ENCODE measurements around the gene PMPCB. TPM values are rescaled to one million over a fixed set of nuclear protein-coding genes. Genes with fewer than 3 reads are reported as not detected.
"Not testable (repeated sequence)": the region's sequence is repeated elsewhere in the genome, so short reads cannot be mapped to it uniquely, and the experiment has no call there.

The PMPCB gene
- total and polyA plus RNA-seq, 2 donors (not counting 3 experiments of a cell fraction or from before 2014, with no cell fraction given): 30.0 to 36.8 TPM

DNA sequence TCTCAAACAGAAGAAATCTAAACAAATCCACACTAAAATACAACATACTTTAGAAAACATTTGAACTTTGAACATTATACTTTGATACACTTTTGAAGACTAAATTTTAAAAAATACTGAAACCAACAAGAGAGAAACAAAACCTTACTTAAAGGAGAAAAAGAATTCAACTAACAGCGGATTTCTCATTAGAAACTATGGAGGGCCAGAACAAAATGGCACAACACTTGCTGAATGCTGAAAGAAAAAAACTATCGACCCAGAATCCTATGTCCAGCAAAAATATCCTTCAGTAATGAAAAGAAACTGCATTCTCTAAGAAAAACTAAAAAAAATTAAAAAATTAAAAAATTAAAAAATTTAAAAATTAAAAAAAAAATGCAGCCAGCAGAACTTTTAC lies 33.2 kb upstream of the PMPCB start:
- H3K79me2 ChIP-seq (ENCODE audit: control insufficient read depth, insufficient read depth, low read length); CTCF ChIA-PET; H3K9ac ChIP-seq (replicated peaks; ENCODE audit: extremely low read depth, insufficient read depth, low read length); H3K36me3 ChIP-seq (ENCODE audit: control insufficient read depth in 2 of 2, extremely low read depth in 1 of 2, insufficient read depth in 2 of 2, low read length in 2 of 2); DNase-seq (ENCODE audit: low read depth, low spot score); H3K27ac ChIP-seq (ENCODE audit: insufficient read depth, low read depth, low read length); H3K9me3 ChIP-seq (replicated peaks; ENCODE audit: control insufficient read depth, insufficient read depth, low read length); H3K4me3 ChIP-seq (replicated peaks in 1 of 3; ENCODE audit: insufficient read depth in 1 of 3, low read depth in 1 of 3, low read length in 3 of 3); H3K4me1 ChIP-seq (ENCODE audit: control insufficient read depth, extremely low read depth, insufficient read depth, low read length); FAIRE-seq; H4K20me1 ChIP-seq (replicated peaks; ENCODE audit: control insufficient read depth, extremely low read depth, insufficient read depth, low read length); POLR2A ChIA-PET; H3K4me2 ChIP-seq (ENCODE audit: insufficient read depth, low read length); H3K27me3 ChIP-seq (ENCODE audit: control insufficient read depth in 2 of 2, insufficient read depth in 2 of 2, low read length in 2 of 2); H2AFZ ChIP-seq (ENCODE audit: low read depth, low read length); intact Hi-C loops (cut with micrococcal nuclease); BruUV-seq (replicated peaks); dilution Hi-C loops (cut with MboI; ENCODE audit: extremely low pct_ligation_motif_present, low sequenced_read_pairs); H3K9me1 ChIP-seq (replicated peaks; ENCODE audit: control insufficient read depth, extremely low read depth, insufficient read depth, low read length): not testable (repeated sequence)

DNA sequence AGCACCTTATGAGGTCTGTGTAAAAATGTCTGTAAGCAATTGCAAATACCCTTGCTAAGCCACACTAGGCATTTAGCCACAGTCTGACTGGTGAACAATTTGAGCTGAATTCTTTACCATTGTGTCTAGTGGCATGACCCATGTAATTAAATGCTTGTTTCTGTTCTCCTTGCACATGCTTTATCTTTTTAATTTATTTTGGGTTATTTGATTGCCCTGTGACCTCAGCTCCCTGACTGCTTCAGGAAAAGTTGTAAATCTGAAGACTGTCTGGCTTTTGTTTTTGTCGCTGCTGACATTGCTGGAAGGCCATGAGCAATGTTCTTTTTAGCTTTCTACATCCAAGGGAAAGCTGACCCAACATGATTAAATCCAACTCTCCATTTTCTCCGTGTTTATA lies 31.0 kb upstream of the PMPCB start:
- intact Hi-C loops (cut with micrococcal nuclease); dilution Hi-C loops (cut with MboI; ENCODE audit: extremely low pct_ligation_motif_present, low sequenced_read_pairs); H4K20me1 ChIP-seq (replicated peaks; ENCODE audit: control insufficient read depth, extremely low read depth, insufficient read depth, low read length): not testable (repeated sequence)

DNA sequence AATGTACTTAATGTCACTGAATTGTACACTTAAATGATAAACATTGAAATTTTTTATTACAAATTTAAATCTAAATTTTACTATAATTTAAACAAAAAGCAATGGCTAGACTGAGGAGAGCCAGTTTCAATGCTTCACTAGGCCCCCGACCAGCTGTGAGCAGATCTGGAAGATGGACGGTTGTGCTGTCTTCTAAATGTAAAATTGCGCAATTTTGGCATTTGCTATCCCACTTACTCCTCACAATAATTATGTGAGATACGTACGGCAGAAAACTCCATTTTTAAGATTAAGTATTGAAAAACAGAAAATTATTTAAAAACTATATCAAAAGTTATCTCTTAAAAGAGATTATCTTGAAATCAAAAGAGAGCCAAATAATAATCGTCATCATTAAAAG lies 23.9 kb upstream of the PMPCB start:
- H3K9ac ChIP-seq (replicated peaks; ENCODE audit: extremely low read depth, insufficient read depth, low read length); BruUV-seq (replicated peaks); POLR2A ChIA-PET; H3K9me1 ChIP-seq (replicated peaks; ENCODE audit: control insufficient read depth, extremely low read depth, insufficient read depth, low read length); H3K4me1 ChIP-seq (ENCODE audit: control insufficient read depth, extremely low read depth, insufficient read depth, low read length); H3K9me3 ChIP-seq (replicated peaks; ENCODE audit: control insufficient read depth, insufficient read depth, low read length); H3K27ac ChIP-seq (ENCODE audit: insufficient read depth, low read depth, low read length); intact Hi-C loops (cut with micrococcal nuclease); H3K4me3 ChIP-seq (replicated peaks in 1 of 3; ENCODE audit: insufficient read depth in 1 of 3, low read depth in 1 of 3, low read length in 3 of 3); DNase-seq (ENCODE audit: low read depth, low spot score); CTCF ChIA-PET; H3K27me3 ChIP-seq (ENCODE audit: control insufficient read depth in 2 of 2, insufficient read depth in 2 of 2, low read length in 2 of 2); FAIRE-seq; H4K20me1 ChIP-seq (replicated peaks; ENCODE audit: control insufficient read depth, extremely low read depth, insufficient read depth, low read length); H3K79me2 ChIP-seq (ENCODE audit: control insufficient read depth, insufficient read depth, low read length); H3K4me2 ChIP-seq (ENCODE audit: insufficient read depth, low read length); H3K36me3 ChIP-seq (ENCODE audit: control insufficient read depth in 2 of 2, extremely low read depth in 1 of 2, insufficient read depth in 2 of 2, low read length in 2 of 2); H2AFZ ChIP-seq (ENCODE audit: low read depth, low read length); dilution Hi-C loops (cut with MboI; ENCODE audit: extremely low pct_ligation_motif_present, low sequenced_read_pairs): not testable (repeated sequence)

More for the DNA sequence above, 31.0 kb upstream of the PMPCB start:
- H3K27me3 ChIP-seq (ENCODE audit: control insufficient read depth in 2 of 2, insufficient read depth in 2 of 2, low read length in 2 of 2); H3K79me2 ChIP-seq (ENCODE audit: control insufficient read depth, insufficient read depth, low read length); H3K4me2 ChIP-seq (ENCODE audit: insufficient read depth, low read length); H3K27ac ChIP-seq (ENCODE audit: insufficient read depth, low read depth, low read length); H3K9me3 ChIP-seq (replicated peaks; ENCODE audit: control insufficient read depth, insufficient read depth, low read length); H3K9ac ChIP-seq (replicated peaks; ENCODE audit: extremely low read depth, insufficient read depth, low read length); FAIRE-seq; CTCF ChIA-PET; H2AFZ ChIP-seq (ENCODE audit: low read depth, low read length); POLR2A ChIA-PET; H3K36me3 ChIP-seq (ENCODE audit: control insufficient read depth in 2 of 2, extremely low read depth in 1 of 2, insufficient read depth in 2 of 2, low read length in 2 of 2); DNase-seq (ENCODE audit: low read depth, low spot score); H3K4me1 ChIP-seq (ENCODE audit: control insufficient read depth, extremely low read depth, insufficient read depth, low read length); H3K9me1 ChIP-seq (replicated peaks; ENCODE audit: control insufficient read depth, extremely low read depth, insufficient read depth, low read length); BruUV-seq (replicated peaks); H3K4me3 ChIP-seq (replicated peaks in 1 of 3; ENCODE audit: insufficient read depth in 1 of 3, low read depth in 1 of 3, low read length in 3 of 3): not testable (repeated sequence)

DNA sequence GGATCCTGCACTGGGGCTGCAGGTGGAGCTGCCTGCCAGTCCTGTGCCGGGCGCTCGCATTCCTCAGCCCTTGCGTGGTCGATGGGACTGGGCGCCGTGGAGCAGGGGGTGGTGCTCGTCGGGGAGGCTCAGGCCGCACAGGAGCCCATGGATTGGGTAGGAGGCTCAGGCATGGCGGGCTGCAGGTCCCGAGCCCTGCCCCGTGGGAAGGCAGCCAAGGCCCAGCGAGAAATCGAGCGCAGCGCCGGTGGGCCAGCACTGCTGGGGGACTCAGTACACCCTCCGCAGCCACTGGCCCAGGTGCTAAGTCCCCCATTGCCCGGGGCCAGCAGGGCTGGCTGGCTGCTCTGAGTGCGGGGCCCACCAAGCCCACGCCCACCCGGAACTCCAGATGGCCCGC lies 22.4 kb upstream of the PMPCB start:
- H4K20me1 ChIP-seq (replicated peaks; ENCODE audit: control insufficient read depth, extremely low read depth, insufficient read depth, low read length); H3K27me3 ChIP-seq (ENCODE audit: control insufficient read depth in 2 of 2, insufficient read depth in 2 of 2, low read length in 2 of 2); H3K4me3 ChIP-seq (replicated peaks in 1 of 3; ENCODE audit: insufficient read depth in 1 of 3, low read depth in 1 of 3, low read length in 3 of 3); H3K27ac ChIP-seq (ENCODE audit: insufficient read depth, low read depth, low read length); H3K36me3 ChIP-seq (ENCODE audit: control insufficient read depth in 2 of 2, extremely low read depth in 1 of 2, insufficient read depth in 2 of 2, low read length in 2 of 2); dilution Hi-C loops (cut with MboI; ENCODE audit: extremely low pct_ligation_motif_present, low sequenced_read_pairs); H3K9me3 ChIP-seq (replicated peaks; ENCODE audit: control insufficient read depth, insufficient read depth, low read length); BruUV-seq (replicated peaks); POLR2A ChIA-PET; CTCF ChIA-PET; H3K79me2 ChIP-seq (ENCODE audit: control insufficient read depth, insufficient read depth, low read length); H3K4me1 ChIP-seq (ENCODE audit: control insufficient read depth, extremely low read depth, insufficient read depth, low read length); H3K9me1 ChIP-seq (replicated peaks; ENCODE audit: control insufficient read depth, extremely low read depth, insufficient read depth, low read length); H2AFZ ChIP-seq (ENCODE audit: low read depth, low read length); H3K9ac ChIP-seq (replicated peaks; ENCODE audit: extremely low read depth, insufficient read depth, low read length); FAIRE-seq; DNase-seq (ENCODE audit: low read depth, low spot score); H3K4me2 ChIP-seq (ENCODE audit: insufficient read depth, low read length); intact Hi-C loops (cut with micrococcal nuclease): not testable (repeated sequence)

Data from endothelial cell of umbilical vein (primary cell).